ENCODE measurements around the gene ESM1. TPM values are rescaled to one million over a fixed set of nuclear protein-coding genes. Genes with fewer than 3 reads are reported as not detected.

ESM1 gene
- total and polyA plus RNA-seq, 2 donors from 2014 or later: 0.38 to 6.1 TPM

- no peaks in the 10 kb centered on the region for H3K27me3 ChIP-seq (ENCODE audit: control insufficient read depth, insufficient read depth, low read length)
- H3K27ac ChIP-seq (ENCODE audit: low read depth in 2 of 2, low read length in 2 of 2): no peak overlapping the region
- DNase-seq (no peak), FAIRE-seq (no peak)
- H3K4me1 ChIP-seq (ENCODE audit: control insufficient read depth in 2 of 3, insufficient read depth in 2 of 3, low read depth in 1 of 3, low read length in 3 of 3): no peaks in the 10 kb centered on the region
- no peak for TF ChIP-seq CTCF (IDR thresholded peaks at IDR 0.05; ENCODE audit: borderline replicate concordance, extremely low read depth, insufficient read depth)
- no peak overlapping the region for H3K4me3 ChIP-seq (ENCODE audit: low read length in 3 of 3)
- H3K9me3 ChIP-seq (ENCODE audit: control insufficient read depth in 2 of 3, insufficient read depth in 1 of 3, low read length in 3 of 3): no peaks in the 10 kb centered on the region
- no peaks in the 10 kb centered on the region for H3K36me3 ChIP-seq (ENCODE audit: control insufficient read depth in 2 of 3, insufficient read depth in 3 of 3, low read length in 3 of 3)
- intact Hi-C loops (cut with DNase I): no loop called here
- H3K9ac ChIP-seq (ENCODE audit: low read length in 3 of 3): no peak overlapping the region
Measured at GRCh38 chr5:54969242-54969641, 16.2 kb downstream of the ESM1 start.

GRCh38 chr5:54965806-54966205 is 19.6 kb downstream of the ESM1 start:
- H3K36me3 ChIP-seq (ENCODE audit: control insufficient read depth in 2 of 3, insufficient read depth in 3 of 3, low read length in 3 of 3): no peaks in the 10 kb centered on the region
- FAIRE-seq (no peak), DNase-seq (peak in 1 of 5 donors; percentile 30)
- no peaks in the 10 kb centered on the region for H3K4me1 ChIP-seq (ENCODE audit: control insufficient read depth in 2 of 3, insufficient read depth in 2 of 3, low read depth in 1 of 3, low read length in 3 of 3)
- intact Hi-C loops (cut with DNase I): no loop called here
- no peaks in the 10 kb centered on the region for H3K27me3 ChIP-seq (ENCODE audit: control insufficient read depth, insufficient read depth, low read length)
- no peak for TF ChIP-seq CTCF (IDR thresholded peaks at IDR 0.05; ENCODE audit: borderline replicate concordance, extremely low read depth, insufficient read depth)
- H3K9me3 ChIP-seq (ENCODE audit: control insufficient read depth in 2 of 3, insufficient read depth in 1 of 3, low read length in 3 of 3): no peaks in the 10 kb centered on the region
- H3K4me3 ChIP-seq (ENCODE audit: low read length in 3 of 3): no peak overlapping the region
- no peak overlapping the region for H3K9ac ChIP-seq (ENCODE audit: low read length in 3 of 3)
- H3K27ac ChIP-seq (ENCODE audit: low read depth in 2 of 2, low read length in 2 of 2): no peak overlapping the region

GRCh38 chr5:54964405-54964804 is 21.0 kb downstream of the ESM1 start:
- TF ChIP-seq CTCF (IDR thresholded peaks at IDR 0.05; ENCODE audit: borderline replicate concordance, extremely low read depth, insufficient read depth): no peak
- no peaks in the 10 kb centered on the region for H3K4me1 ChIP-seq (ENCODE audit: control insufficient read depth in 2 of 3, insufficient read depth in 2 of 3, low read depth in 1 of 3, low read length in 3 of 3)
- intact Hi-C loops (cut with DNase I): no loop called here

More at GRCh38 chr5:54964405-54964804, 21.0 kb downstream of the ESM1 start:
- H3K9me3 ChIP-seq (ENCODE audit: control insufficient read depth in 2 of 3, insufficient read depth in 1 of 3, low read length in 3 of 3): no peaks in the 10 kb centered on the region
- no peak for DNase-seq
- FAIRE-seq: no peak
- H3K27me3 ChIP-seq (ENCODE audit: control insufficient read depth, insufficient read depth, low read length): no peaks in the 10 kb centered on the region
- no peak overlapping the region for H3K4me3 ChIP-seq (ENCODE audit: low read length in 3 of 3)
- no peaks in the 10 kb centered on the region for H3K36me3 ChIP-seq (ENCODE audit: control insufficient read depth in 2 of 3, insufficient read depth in 3 of 3, low read length in 3 of 3)
- no peak overlapping the region for H3K9ac ChIP-seq (ENCODE audit: low read length in 3 of 3)
- no peak overlapping the region for H3K27ac ChIP-seq (ENCODE audit: low read depth in 2 of 2, low read length in 2 of 2)
